Activated CD8-positive, alpha-beta memory T cell treated with anti-CD3 and anti-CD28 coated beads, Interleukin-2, amount 10 ng/mL, durations not matched to agents 7 days and 5 days (primary cell): ENCODE measurements around the gene GDI2. TPM values are rescaled to one million over a fixed set of nuclear protein-coding genes. Genes with fewer than 3 reads are reported as not detected.
A peak's percentile ranks its signal among the peaks of the same experiment; 100 is the strongest.
"Not testable (repeated sequence)": the region's sequence is repeated elsewhere in the genome, so short reads cannot be mapped to it uniquely, and the experiment has no call there.

Experiments
- ATAC-seq: fragments of 150-1000 bp; cut with Tn5 transposase; one replicate; pipeline ENCODE4 v1.10.0; 2021; ENCODE audit warnings: moderate library complexity
- CTCF ChIA-PET: fragments of 350-600 bp; sonication (Branson Sonifier 250); formaldehyde crosslinking; loops from one replicate; lab custom pipeline; 2021; ENCODE audit warnings: antibody characterized with exemption; lab: Charles Lee
- DNase-seq: peaks from one replicate; pipeline ENCODE4 v3.0.0-alpha.2; 2020
- H3K27ac Mint-ChIP-seq: one replicate; pipeline ENCODE4 v1.8.0; 2021; ENCODE audit warnings: mild to moderate bottlenecking, mixed read lengths
- H3K27me3 Mint-ChIP-seq: one replicate; pipeline ENCODE4 v1.8.0; 2021; ENCODE audit warnings: mixed read lengths
- H3K36me3 Mint-ChIP-seq: one replicate; pipeline ENCODE4 v1.8.0; 2021; ENCODE audit warnings: mild to moderate bottlenecking, mixed read lengths
- H3K4me1 Mint-ChIP-seq: one replicate; pipeline ENCODE4 v1.8.0; 2021; ENCODE audit warnings: mixed read lengths
- H3K4me3 Mint-ChIP-seq: one replicate; pipeline ENCODE4 v1.8.0; 2021; ENCODE audit warnings: mild to moderate bottlenecking, moderate library complexity, mixed read lengths
- H3K9me3 Mint-ChIP-seq: one replicate; pipeline ENCODE4 v1.8.0; 2022; ENCODE audit warnings: low read depth, mixed read lengths
- total RNA-seq, 2 experiments: library from RNA; stranded (reverse); gene quantifications; one replicate each; pipeline ENCODE4 v1.2.3, GENCODE V29; 2021

GDI2 gene
- total RNA-seq = 100 to 1,000 TPM; 196 to 263 TPM

GRCh38 chr10:5813341-5814109, at the start of gene GDI2:
TSS of gene GDI2 (minus strand) at chr10:5813434. CDS start at chr10:5813258, 176 bp downstream.
- Mint-ChIP-seq H3K36me3 (peaks cover 19% of the 10 kb centered on the region), H3K4me1 (peaks cover 52% of the 10 kb centered on the region), H3K27me3 (no peaks in the 10 kb centered on the region), H3K4me3 (peak within 1 kb of the TSS; percentile 91), H3K9me3 (no peaks in the 10 kb centered on the region), H3K27ac (peak within 1 kb of the TSS; percentile 96)
- DNase-seq = peak; percentile 97
- CTCF ChIA-PET = interaction anchor here (0.6 to 1.6 kb wide), 7 partner anchors 45 to 293 kb away, joined by 3 to 6 read pairs (median 3); partner anchors contain the start of genes ANKRD16 and FBH1
- ATAC-seq = peak; percentile 92

GRCh38 chr10:5862360-5862961, 49.2 kb upstream of the GDI2 start:
- Mint-ChIP-seq H3K4me3 (peak overlapping the region; percentile 11), H3K4me1 (peaks cover 8% of the 10 kb centered on the region), H3K27me3 (no peaks in the 10 kb centered on the region), H3K27ac (peak overlapping the region; percentile 47), H3K9me3 (no peaks in the 10 kb centered on the region), H3K36me3 (peaks cover 2% of the 10 kb centered on the region)
- DNase-seq (peak; percentile 71), ATAC-seq (peak; percentile 81)
- CTCF ChIA-PET = interaction anchor here (0.8 to 1.2 kb wide), 3 partner anchors 11 to 420 kb away, joined by 3 to 4 read pairs (median 3); no protein-coding TSS in a partner anchor

GRCh38 chr10:5860066-5860465, 46.8 kb upstream of the GDI2 start:
- Mint-ChIP-seq H3K9me3 (no peaks in the 10 kb centered on the region), H3K27me3 (peaks cover 4% of the 10 kb centered on the region), H3K36me3 (no peaks in the 10 kb centered on the region), H3K27ac (no peak overlapping the region), H3K4me1 (peaks cover 8% of the 10 kb centered on the region), H3K4me3 (no peak overlapping the region)
- CTCF ChIA-PET = no interaction called here
- no peak for ATAC-seq
- DNase-seq = no peak

GRCh38 chr10:5858811-5859210, 45.6 kb upstream of the GDI2 start:
- CTCF ChIA-PET = interaction anchor here (1.1 to 1.4 kb wide), 2 partner anchors 15 to 46 kb away, joined by 3 to 6 read pairs; partner anchors contain the start of gene GDI2
- no peaks in the 10 kb centered on the region for H3K9me3 Mint-ChIP-seq

GRCh38 chr10:5856701-5857004, 43.4 kb upstream of the GDI2 start:
- Mint-ChIP-seq H3K9me3 (no peaks in the 10 kb centered on the region), H3K27me3 (peaks cover 7% of the 10 kb centered on the region), H3K4me3 (no peak overlapping the region), H3K36me3 (no peaks in the 10 kb centered on the region), H3K27ac (no peak overlapping the region), H3K4me1 (peaks cover 2% of the 10 kb centered on the region)
- ATAC-seq = no peak
- CTCF ChIA-PET = no interaction called here
- DNase-seq = no peak

More at GRCh38 chr10:5858811-5859210, 45.6 kb upstream of the GDI2 start:
- H3K4me3 Mint-ChIP-seq = no peak overlapping the region
- no peak for ATAC-seq
- H3K36me3 Mint-ChIP-seq = no peaks in the 10 kb centered on the region
- H3K27ac Mint-ChIP-seq = no peak overlapping the region
- peaks cover 8% of the 10 kb centered on the region for H3K4me1 Mint-ChIP-seq
- H3K27me3 Mint-ChIP-seq = peaks cover 4% of the 10 kb centered on the region
- no peak for DNase-seq

- no peak overlapping the region for H3K4me3 Mint-ChIP-seq
- CTCF ChIA-PET = no interaction called here
These were observed 42.9 kb upstream of the GDI2 start for GRCh38 chr10:5855979-5856700.

GRCh38 chr10:5854131-5854475, 40.9 kb upstream of the GDI2 start:
- H3K27me3 Mint-ChIP-seq = peaks cover 7% of the 10 kb centered on the region
- no peak overlapping the region for H3K27ac Mint-ChIP-seq
- DNase-seq (no peak), ATAC-seq (no peak)
- H3K4me1 Mint-ChIP-seq = no peaks in the 10 kb centered on the region
- H3K4me3 Mint-ChIP-seq = no peak overlapping the region
- no peaks in the 10 kb centered on the region for H3K36me3 Mint-ChIP-seq
- H3K9me3 Mint-ChIP-seq = no peaks in the 10 kb centered on the region
- CTCF ChIA-PET = interaction anchor here (1.2 kb wide), 1 partner anchor 234 kb away, joined by 3 read pairs; no protein-coding TSS in a partner anchor

More at GRCh38 chr10:5855979-5856700, 42.9 kb upstream of the GDI2 start:
- H3K36me3 Mint-ChIP-seq = no peaks in the 10 kb centered on the region
- no peak overlapping the region for H3K27ac Mint-ChIP-seq
- H3K27me3 Mint-ChIP-seq = peaks cover 7% of the 10 kb centered on the region
- no peaks in the 10 kb centered on the region for H3K4me1 Mint-ChIP-seq
- no peaks in the 10 kb centered on the region for H3K9me3 Mint-ChIP-seq
- ATAC-seq = no peak
- DNase-seq = no peak

GRCh38 chr10:5846667-5847066, 33.4 kb upstream of the GDI2 start:
- H3K9me3 Mint-ChIP-seq, H3K36me3 Mint-ChIP-seq, H3K4me3 Mint-ChIP-seq, DNase-seq, ATAC-seq, CTCF ChIA-PET, H3K27ac Mint-ChIP-seq, H3K27me3 Mint-ChIP-seq: not testable (repeated sequence)
- H3K4me1 Mint-ChIP-seq = peaks cover 19% of the 10 kb centered on the region

GRCh38 chr10:5844345-5845055, 31.3 kb upstream of the GDI2 start:
- DNase-seq (no peak), ATAC-seq (no peak)
- Mint-ChIP-seq H3K36me3 (no peaks in the 10 kb centered on the region), H3K4me3 (no peak overlapping the region), H3K27ac (no peak overlapping the region), H3K27me3 (peaks cover 4% of the 10 kb centered on the region), H3K4me1 (peaks cover 19% of the 10 kb centered on the region), H3K9me3 (no peaks in the 10 kb centered on the region)
- CTCF ChIA-PET = interaction anchor here (0.6 to 1.6 kb wide), 5 partner anchors 8 to 215 kb away, joined by 3 to 7 read pairs (median 4); no protein-coding TSS in a partner anchor

GRCh38 chr10:5843686-5844344, 30.6 kb upstream of the GDI2 start:
- no peak for DNase-seq
- no peaks in the 10 kb centered on the region for H3K9me3 Mint-ChIP-seq
- H3K27me3 Mint-ChIP-seq = peaks cover 4% of the 10 kb centered on the region
- H3K27ac Mint-ChIP-seq = no peak overlapping the region
- CTCF ChIA-PET = interaction anchor here (1.0 to 1.6 kb wide), 3 partner anchors 9 to 19 kb away, joined by 3 to 7 read pairs (median 6); no protein-coding TSS in a partner anchor
- H3K36me3 Mint-ChIP-seq = no peaks in the 10 kb centered on the region
- H3K4me1 Mint-ChIP-seq = peaks cover 19% of the 10 kb centered on the region
- peak; percentile 18 for ATAC-seq
- no peak overlapping the region for H3K4me3 Mint-ChIP-seq

GRCh38 chr10:5841965-5842364, 28.7 kb upstream of the GDI2 start:
- CTCF ChIA-PET = interaction anchor here (0.9 kb wide), 1 partner anchor 212 kb away, joined by 3 read pairs; no protein-coding TSS in a partner anchor
- peaks cover 19% of the 10 kb centered on the region for H3K4me1 Mint-ChIP-seq
- H3K27me3 Mint-ChIP-seq = peaks cover 4% of the 10 kb centered on the region
- no peak for DNase-seq
- H3K4me3 Mint-ChIP-seq = no peak overlapping the region
- ATAC-seq = no peak
- H3K9me3 Mint-ChIP-seq = no peaks in the 10 kb centered on the region
- no peaks in the 10 kb centered on the region for H3K36me3 Mint-ChIP-seq
- H3K27ac Mint-ChIP-seq = no peak overlapping the region
